Pulmonary artery endothelial cell (primary cell): ENCODE measurements around the gene ZNF583. TPM values are rescaled to one million over a fixed set of nuclear protein-coding genes. Genes with fewer than 3 reads are reported as not detected.

Source experiments
- DNase-seq: peaks from one replicate; pipeline ENCODE4 v3.0.0-alpha.2; 2011; ENCODE audit warnings: low read depth, low spot score
- total RNA-seq: library from RNA; depleted of rRNA; stranded (reverse); fragments of >200 nt; gene quantifications from 2 replicates; pipeline ENCODE4 v1.2.3, GENCODE V29; 2014

ZNF583 gene
- 3.2 and 6.3 TPM in 2 replicates for total RNA-seq

DNA sequence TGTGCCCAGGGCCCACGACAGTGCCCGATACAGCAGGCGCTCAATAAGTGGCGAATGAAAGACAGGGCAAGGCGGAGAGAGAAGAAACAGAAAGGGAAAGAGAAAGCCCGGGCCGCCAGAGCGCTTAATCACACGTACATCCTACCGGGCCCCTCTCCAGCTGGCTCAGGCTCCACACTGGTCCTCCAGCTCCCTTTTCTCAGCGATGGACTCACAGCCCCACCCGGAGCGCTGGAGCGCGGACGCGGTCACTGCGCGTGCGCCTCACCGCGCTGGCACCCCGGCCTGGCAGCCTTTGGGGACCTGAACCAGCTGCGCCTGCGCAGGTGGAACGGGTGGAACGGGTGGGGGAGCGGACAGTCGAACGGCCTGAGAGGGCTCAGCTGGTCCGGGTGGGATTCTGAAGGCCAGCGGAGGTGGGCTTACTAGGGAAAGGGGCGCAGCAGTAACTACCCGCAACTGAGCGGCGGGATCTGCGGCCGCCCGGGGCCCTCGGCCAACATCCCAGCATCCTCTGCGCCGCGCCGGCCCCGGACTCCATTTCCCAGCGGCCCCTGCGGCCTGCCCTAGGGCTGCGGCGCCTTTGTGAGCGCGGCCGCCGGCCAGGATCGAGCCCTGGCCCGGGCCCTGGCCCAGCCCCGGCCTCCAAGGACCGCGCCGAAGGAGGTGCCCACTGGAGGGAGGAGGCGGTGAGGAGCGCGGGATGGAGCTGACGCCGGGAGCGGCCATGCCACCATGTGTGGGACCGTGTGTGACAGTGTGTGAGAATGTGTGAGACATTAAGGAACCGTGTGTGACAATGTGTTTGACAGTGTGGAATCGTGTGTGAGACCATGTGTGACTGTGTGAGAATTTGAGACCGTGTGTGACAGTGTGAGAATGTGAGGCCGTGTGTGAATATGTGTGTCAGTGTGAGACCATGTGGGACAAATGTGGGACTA is at the start of gene ZNF583:
ZNF583 (plus strand) TSS at position 569 of the 941 bp plus-strand sequence. CDS start 2,783 bp downstream, outside the sequence.
- DNase-seq = peak; percentile 90

DNA sequence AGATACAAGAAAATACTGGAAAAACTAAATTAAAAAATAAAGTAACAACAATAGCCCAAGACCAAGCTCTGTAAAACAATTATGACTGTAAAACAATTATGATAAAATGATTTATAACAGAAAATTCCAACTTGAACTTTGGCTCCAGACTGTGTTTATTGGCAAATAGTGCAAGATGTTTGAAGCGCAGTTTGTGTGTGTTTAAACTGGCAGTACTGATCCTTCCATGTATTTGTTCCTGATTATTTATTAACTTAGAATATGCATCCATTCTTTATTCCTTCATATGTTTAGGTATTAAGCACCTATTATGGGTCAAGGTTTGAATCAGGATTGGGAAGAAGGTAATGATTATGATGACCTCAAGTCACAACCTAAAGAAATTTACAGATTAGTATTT is 48.6 kb upstream of the ZNF583 start:
- DNase-seq = no peak

- no peak for DNase-seq
These were observed 47.2 kb upstream of the ZNF583 start for GRCh38 chr19:56356944-56357343.

DNA sequence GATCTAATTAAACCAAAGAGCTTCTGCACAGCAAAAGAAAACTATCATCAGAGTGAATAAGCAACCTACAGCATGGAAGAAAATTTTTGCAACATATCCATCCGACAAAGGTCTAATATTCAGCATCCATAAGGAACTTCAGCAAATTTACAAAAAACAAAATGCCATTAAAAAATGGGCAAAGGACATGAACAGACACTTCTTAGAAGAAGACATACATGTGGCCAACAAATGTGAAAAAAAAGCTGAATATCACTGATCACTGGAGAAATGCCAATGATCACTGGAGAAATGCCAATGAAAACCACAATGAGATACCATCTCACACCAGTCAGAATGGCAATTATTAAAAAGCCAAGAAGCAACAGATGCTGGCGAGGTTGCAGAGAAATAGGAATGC is 43.3 kb upstream of the ZNF583 start:
- no peak for DNase-seq

DNA sequence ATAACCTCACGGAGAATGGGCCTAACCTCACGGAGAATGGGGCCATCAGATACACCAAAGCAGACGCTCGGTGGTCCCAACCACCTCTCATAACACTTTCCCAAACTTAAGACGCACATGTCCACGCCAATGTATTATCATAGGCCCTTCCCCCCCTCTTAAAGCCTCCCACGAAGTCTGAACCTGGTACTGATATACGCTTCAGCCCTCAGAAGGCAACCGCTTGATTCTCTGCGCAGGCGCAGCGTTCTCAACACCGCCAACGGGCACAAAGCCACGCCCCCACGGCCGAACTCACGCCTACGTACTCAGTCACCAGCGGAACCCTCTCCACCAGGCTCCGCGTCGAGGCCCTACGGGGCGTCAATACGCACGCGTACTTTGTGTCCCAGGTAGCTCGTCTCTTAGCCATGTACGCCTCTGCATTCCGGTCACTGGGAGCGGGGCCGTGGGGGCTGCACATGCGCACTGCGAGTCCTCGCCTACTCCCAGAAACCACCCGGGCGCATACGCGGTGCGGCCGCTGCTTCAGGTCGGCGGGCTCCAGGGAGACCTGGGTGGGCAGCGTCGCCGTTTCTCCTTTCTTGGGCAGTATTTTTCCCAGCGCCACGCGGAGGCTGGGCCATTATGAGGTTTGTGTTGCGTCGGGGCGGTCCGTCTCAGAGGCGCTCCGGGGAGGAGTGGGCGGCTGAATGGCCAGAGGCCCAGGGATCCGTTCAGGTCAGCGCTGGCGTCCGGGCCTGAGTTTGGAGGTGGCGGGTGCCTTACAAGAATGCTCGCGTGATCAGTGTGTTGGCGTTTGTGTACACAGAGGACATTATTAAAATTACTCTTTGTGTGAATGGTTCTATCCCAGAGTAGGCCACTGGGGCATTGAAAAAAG is 36.1 kb upstream of the ZNF583 start:
- peak; percentile 91 for DNase-seq

DNA sequence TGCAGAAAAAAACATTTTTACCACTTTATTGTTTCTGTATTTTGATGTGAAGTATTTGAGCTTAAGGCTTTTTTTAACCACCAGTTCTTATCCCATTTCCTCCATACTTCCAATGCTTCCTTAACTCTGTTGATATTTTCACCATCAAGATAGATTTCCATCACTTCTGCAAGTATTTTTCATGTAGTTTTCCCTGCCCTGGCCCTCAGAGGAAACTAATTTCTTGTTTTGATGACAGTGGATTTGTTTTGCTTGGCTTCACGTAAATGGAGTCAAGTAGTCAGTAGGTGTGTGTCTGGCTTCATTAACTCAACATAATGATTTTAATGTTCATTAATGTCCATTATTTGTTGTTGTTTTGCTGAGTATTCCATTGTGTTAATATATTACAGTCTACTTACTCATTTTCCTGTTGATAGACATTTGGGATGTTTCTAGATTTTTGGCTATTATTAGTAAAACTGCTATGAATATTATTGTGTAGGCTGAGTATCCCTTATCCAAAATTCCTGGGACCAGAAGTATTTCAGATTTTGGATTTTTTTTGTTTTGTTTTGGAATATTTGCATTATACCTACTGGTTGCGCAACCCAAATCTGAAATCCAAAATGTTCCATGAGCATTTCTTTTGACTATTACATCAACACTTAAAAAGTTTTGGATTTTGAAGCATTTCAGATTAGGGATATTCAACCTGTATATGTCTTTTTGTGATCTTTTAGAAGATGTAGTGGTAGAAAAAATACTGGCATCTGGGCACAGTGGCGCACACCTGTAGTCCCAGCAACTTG is 34.1 kb upstream of the ZNF583 start:
- DNase-seq = peak; percentile 43

GRCh38 chr19:56372281-56372680 is 31.9 kb upstream of the ZNF583 start:
- no peak for DNase-seq

DNA sequence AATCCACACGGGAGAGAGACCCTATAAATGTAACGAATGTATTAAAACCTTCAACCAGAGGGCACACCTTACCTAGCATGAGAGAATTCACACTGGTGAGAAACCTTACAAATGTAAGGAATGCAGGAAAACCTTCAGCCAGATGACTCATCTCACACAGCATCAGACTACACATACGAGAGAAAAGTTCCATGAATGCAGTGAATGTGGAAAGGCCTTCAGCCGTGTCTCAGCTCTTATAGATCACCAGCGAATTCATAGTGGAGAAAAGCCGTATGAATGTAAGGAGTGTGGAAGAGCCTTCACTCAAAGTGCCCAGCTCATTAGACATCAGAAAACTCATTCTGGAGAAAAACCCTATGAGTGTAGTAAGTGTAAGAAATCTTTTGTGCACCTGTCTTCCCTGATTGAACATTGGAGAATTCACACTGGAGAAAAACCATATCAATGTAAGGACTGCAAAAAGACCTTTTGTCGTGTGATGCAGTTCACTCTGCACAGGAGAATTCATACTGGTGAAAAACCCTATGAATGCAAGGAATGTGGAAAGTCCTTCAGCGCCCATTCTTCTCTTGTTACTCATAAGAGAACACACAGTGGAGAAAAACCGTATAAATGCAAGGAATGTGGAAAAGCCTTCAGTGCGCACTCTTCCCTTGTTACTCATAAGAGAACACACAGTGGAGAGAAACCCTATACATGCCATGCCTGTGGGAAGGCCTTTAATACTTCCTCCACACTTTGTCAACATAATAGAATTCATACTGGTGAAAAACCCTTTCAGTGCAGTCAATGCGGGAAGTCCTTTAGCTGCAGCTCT is 26.8 kb upstream of the ZNF583 start:
- no peak for DNase-seq

GRCh38 chr19:56383826-56384605 is 20.1 kb upstream of the ZNF583 start:
- DNase-seq = no peak

DNA sequence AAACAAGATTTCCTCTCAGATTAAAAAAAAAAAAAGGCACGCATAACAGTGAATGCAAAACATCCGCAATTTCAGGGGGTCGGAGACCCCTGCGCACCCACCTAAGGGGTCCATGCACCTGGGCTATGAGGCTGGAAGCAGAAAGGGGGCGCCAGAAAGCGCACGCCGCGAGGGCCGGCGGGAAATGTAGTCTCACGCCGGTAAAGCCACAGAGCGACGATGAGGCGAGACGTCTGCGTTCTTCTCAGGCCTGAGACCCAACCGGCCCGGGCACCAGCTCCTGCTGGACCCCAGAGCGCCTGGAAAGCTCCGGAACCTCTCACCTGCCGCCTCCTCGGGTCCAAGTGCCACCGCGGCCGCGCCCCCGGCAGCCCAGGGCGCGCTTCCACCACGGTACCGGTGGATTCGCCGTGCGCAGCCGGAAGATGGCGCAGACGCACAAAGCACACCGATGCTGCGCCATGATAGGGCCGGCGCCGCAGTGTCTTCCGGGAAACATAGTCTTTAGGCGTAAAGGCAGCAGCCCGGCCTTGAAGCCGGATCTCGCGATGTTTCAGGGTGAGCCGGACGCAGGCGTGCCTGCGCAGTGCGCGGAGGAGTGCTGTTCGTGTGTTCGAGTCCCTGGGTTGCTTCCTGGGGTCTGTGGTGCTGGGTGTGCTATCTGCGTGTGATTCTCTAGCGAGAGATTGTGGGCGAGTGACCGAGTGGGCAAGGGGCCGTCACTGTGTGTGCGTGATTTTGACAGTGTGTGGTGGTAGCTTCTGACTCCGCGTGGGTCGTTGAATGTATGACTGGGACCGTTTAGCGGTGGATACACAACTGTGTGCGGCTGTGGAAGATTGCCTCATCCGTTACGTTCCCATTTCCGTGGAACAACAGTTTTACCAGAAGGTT is 10.8 kb upstream of the ZNF583 start, which contains the start of gene ZNF582:
ZNF582 (minus strand) TSS at position 416 of the 894 bp plus-strand sequence. CDS start 1,782 bp downstream, outside the sequence.
- DNase-seq = peak; percentile 89

- DNase-seq = no peak
These were observed 5.3 kb upstream of the ZNF583 start for GRCh38 chr19:56398809-56399208.

DNA sequence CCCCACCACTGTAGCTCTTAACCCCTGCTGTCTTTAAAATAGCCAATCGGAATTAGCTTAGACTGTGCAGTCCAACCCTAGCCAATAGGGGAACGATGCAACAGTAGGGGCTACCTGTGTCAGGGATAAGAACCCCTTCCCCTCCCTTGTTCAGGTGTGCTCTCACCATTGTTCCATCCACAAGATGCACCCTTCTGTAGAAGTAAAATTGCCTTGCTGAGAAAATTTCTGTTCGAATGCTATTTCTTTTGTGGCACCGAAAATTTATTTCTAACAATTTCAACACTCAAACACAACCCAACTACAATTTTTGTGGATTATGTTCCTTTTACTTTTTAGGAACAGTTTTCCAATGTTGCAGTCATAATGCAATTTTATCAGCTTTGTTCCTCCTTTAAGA is 3.6 kb upstream of the ZNF583 start:
- no peak for DNase-seq

DNA sequence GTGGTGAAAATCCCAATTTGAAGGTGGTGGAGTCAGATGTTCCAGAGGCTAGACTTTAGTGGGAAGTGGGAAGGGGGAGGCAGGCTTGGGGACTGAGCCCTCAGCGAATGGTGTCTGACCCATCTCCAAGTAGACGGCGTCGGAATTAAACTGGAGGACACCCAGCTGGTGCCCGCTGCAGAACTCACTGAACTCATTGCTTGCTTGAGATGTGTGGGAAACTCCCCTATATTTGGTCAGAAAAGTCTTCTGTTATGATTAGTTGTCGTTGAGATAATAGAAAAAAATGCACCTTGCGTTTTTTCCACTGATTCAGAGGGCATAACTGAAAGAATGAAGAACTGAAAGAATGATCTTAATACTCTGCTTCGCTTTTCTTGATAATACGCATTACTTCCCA is 871 bp upstream of the ZNF583 start:
- DNase-seq = no peak

GRCh38 chr19:56404705-56405056 is 549 bp downstream of the ZNF583 start:
- DNase-seq = no peak

DNA sequence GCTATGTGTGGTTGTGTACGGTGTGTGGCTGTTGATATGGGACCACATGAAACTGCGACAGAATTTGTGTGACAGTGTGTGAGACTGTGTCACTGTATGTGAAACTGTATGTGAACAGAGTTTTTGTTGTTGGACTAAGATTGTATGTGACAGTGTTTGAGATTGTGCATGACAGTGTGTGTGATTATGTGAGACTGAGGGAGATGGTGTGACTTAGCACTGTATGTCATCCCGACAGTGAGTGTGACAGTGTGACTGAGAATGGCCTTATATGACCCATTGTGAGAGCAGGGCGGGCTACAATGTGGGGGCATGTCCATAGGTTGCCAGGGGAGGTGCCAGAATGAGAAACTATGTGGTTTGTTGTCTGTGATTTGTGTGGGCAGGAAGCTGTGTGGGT is 930 bp downstream of the ZNF583 start:
- DNase-seq = no peak

DNA sequence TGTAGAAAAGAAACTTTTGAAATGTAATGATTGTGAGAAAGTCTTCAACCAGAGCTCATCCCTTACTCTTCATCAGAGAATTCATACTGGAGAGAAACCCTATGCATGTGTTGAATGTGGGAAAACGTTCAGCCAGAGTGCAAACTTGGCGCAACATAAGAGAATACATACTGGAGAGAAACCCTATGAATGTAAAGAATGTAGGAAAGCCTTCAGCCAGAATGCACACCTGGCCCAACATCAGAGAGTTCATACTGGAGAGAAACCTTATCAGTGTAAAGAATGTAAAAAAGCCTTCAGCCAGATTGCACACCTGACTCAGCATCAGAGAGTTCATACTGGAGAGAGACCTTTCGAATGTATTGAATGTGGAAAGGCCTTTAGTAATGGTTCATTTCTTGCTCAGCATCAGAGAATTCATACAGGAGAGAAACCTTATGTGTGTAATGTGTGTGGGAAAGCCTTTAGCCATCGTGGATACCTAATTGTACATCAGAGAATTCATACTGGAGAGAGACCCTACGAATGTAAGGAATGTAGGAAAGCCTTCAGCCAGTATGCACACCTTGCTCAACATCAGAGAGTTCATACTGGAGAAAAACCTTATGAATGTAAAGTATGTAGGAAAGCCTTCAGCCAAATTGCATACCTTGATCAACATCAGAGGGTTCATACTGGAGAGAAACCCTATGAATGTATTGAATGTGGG is 19.3 kb downstream of the ZNF583 start:
- DNase-seq = no peak

DNA sequence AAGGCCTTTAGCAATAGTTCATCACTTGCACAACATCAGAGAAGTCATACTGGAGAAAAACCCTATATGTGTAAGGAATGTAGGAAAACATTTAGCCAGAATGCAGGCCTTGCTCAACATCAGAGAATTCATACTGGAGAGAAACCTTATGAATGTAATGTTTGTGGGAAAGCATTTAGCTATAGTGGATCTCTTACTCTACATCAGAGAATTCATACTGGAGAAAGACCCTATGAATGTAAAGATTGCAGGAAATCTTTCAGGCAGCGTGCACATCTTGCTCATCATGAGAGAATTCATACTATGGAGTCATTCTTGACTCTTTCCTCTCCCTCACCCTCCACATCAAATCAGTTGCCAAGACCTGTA is 19.8 kb downstream of the ZNF583 start:
- no peak for DNase-seq

DNA sequence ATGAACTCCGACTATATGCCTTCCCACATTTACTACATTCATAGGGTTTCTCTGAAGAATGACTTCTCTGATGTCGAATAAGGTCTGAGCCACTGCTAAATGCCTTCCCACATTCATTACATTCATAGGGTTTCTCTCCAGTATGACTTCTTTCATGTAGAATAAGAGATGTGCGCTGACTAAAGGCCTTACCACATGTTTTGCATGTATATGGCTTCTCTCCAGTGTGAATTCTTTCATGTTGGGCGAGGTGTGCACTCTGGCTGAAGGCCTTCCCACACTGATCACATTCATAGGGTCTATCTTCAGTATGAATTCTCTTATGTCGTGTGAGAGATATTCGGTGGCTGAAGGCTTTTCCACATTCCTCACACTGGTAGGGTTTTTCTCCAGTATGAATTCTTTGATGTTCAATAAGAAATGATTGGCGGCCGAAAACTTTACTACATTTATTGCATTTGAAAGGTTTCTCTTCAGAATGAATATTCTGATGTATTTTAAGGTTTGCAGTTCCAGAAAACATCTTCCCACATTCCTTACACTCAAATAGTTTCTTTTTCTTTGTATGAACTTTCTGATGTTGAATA is 37.2 kb downstream of the ZNF583 start:
- no peak for DNase-seq
